HepG2 (cell line): ENCODE measurements around the gene DAB1.

ENCODE experiments used
- ARNT ChIP-seq: fragments of 450-650 bp; IDR thresholded peaks from 2 replicates; pipeline ENCODE4 v1.6.1; 2017
- CHD2 ChIP-seq: IDR thresholded peaks from 2 replicates; pipeline ENCODE4 v1.6.1; 2011; ENCODE audit warnings: low read depth, low read length, improper control_type of control experiment
- CTCF ChIP-seq: sonication (generic); formaldehyde crosslinking; IDR thresholded peaks from 2 replicates; pipeline ENCODE4 v1.5.0; 2020; ENCODE audit warnings: mild to moderate bottlenecking, missing genetic modification reagents, moderate library complexity
- EED ChIP-seq: sonication (generic); formaldehyde crosslinking; IDR thresholded peaks from 2 replicates; pipeline ENCODE4 v1.5.0; 2020; ENCODE audit warnings: mild to moderate bottlenecking, missing genetic modification reagents
- HHEX ChIP-seq: IDR thresholded peaks from 2 replicates; pipeline ENCODE4 v1.6.1; 2016; ENCODE audit warnings: control low read depth
- NFRKB ChIP-seq: fragments of 450-650 bp; IDR thresholded peaks from 2 replicates; pipeline ENCODE4 v1.6.1; 2017
- TBP ChIP-seq: sonication (generic); formaldehyde crosslinking; IDR thresholded peaks from 2 replicates; pipeline ENCODE4 v1.5.0; 2020; ENCODE audit warnings: missing genetic modification reagents

GRCh38 chr1:56973923-56974742, 449.7 kb downstream of the DAB1 start:
- TF ChIP-seq HHEX (no peak), CHD2 (no peak), CTCF (no peak), EED (CRISPR knock-in tag) (no peak), TBP (CRISPR knock-in tag) (no peak), ARNT (no peak), NFRKB (no peak)
